ENCODE measurements around the gene TNC.

TNC gene

DNA sequence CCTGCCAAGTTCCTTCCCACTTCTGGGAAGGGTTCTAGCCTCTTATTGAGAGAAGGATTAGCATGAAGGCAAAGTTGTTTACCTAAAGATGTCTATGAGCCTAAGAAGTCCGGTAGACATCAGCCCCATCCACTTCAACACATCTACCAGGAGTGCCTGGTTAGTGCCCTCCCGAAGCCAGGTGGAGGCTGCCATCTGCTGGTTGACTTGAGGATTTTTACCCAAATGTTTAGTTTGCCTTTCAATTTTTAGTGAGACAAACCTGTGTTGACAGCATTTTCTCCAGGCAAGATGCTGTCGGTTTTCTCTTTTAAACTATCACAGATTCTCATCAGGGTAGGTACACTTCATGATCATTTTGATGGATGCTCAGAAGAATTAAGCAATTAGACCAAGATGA is 104.0 kb downstream of the TNC start:
- TF ChIP-seq, protein P1, sequence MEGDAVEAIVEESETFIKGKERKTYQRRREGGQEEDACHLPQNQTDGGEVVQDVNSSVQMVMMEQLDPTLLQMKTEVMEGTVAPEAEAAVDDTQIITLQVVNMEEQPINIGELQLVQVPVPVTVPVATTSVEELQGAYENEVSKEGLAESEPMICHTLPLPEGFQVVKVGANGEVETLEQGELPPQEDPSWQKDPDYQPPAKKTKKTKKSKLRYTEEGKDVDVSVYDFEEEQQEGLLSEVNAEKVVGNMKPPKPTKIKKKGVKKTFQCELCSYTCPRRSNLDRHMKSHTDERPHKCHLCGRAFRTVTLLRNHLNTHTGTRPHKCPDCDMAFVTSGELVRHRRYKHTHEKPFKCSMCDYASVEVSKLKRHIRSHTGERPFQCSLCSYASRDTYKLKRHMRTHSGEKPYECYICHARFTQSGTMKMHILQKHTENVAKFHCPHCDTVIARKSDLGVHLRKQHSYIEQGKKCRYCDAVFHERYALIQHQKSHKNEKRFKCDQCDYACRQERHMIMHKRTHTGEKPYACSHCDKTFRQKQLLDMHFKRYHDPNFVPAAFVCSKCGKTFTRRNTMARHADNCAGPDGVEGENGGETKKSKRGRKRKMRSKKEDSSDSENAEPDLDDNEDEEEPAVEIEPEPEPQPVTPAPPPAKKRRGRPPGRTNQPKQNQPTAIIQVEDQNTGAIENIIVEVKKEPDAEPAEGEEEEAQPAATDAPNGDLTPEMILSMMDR (IDR thresholded peaks at IDR 0.05; ENCODE audit: low read depth, low read length) = peak; percentile 70
- peak; percentile 66 for DNase-seq (ENCODE audit: extremely low read depth, low read depth)

DNA sequence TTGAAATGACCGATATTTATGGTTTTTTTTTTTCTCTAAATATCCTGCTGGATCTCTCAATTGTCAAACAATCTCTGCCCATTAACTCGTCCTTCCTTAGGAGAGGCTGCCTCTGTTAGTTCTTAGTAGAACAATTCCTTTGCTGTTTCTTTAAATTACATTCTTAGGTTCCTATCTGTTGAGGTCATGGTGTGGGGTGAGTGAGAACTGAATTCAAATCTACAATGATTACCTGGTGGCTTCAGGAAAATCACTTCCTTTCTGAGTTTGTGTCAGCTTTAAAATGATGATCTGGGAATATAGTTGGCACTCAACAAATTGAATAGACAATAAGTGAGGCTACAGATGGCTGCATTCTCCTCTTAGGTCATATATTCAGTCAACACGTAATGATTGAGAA is 105.5 kb downstream of the TNC start:
- DNase-seq (ENCODE audit: extremely low read depth, low read depth) = no peak
- TF ChIP-seq, protein P1 (IDR thresholded peaks at IDR 0.05; ENCODE audit: low read depth, low read length) = no peak

DNA sequence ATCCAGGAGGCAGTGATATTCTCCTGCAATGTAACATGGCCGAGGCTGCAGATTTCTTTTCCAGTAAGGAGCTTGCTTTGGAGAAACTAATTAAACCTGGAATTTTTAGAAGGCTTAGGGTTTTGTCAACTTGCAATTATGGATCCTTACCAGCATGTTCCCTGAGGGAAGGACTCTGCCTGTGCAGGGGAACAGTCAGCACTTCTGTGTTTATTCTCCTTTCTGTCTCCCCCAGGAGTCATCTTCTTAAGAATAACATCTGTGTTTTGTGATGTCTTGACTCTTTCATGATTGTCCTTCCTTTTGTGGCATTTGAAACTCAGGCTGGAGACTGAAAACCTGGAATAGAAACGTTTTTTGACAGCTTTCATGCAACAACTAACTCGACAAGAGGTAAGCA is 107.1 kb downstream of the TNC start:
- DNase-seq (ENCODE audit: extremely low read depth, low read depth) = no peak
- TF ChIP-seq, protein P1 (IDR thresholded peaks at IDR 0.05; ENCODE audit: low read depth, low read length) = no peak

DNA sequence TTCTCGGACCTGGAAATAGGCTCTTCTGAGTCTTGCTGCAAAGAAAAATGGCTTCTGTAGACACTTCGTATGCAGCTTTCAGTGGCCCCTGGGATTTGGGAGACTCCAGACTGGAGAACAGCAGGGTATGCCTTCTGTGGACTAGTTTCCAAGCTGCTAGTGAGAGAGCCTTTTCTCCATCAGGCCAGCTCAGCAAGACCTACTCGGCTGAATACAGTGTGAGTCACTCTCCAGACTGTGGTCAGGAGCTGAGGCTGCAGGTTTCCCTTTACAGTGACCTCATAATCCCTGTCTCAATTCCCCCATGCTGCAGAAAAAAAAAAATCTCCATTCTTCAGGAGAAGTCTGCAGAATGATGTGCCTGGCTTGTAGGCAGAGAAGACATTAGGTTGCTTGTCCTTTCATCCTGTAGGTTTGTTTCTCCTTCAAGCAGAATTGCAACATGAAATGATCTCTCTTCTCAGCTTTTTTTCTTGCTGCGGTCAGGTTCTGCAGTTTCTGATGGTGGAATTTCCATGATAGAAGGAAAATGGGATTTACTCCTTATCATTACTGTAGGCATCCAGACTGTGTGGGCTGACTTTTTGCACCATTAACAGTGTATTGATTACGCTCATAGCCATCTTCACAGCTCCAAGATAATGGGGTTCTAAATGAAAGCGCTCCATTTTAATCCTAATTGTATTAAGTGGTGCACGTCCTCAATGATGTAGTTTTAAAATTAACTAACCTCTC is 109.3 kb downstream of the TNC start:
- peak; percentile 50 for DNase-seq (ENCODE audit: extremely low read depth, low read depth)

DNA sequence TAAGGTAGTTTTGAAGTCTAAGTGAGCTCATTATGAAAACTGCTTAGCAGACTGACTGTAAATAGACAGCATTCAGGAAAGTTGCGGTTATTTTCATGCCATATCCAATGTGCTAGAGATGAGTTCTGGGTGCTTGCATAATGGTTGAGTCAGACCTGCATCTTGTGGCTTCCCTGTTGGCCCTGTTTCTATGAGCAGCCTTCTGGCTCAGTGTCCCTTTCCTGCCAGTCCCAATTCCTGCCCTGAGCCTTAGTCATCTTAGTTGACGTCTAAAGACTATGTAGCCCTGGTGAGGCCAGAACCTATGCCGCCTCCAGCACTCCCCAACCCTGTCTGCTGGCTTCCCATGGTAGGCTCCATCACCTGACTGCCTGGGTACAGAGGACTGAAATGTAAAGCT is 111.3 kb downstream of the TNC start:
- peak; percentile 77 for DNase-seq (ENCODE audit: extremely low read depth, low read depth)
- TF ChIP-seq, protein P1 (IDR thresholded peaks at IDR 0.05; ENCODE audit: low read depth, low read length) = no peak

More for the DNA sequence above, 109.3 kb downstream of the TNC start:
- TF ChIP-seq, protein P1 (IDR thresholded peaks at IDR 0.05; ENCODE audit: low read depth, low read length) = no peak

DNA sequence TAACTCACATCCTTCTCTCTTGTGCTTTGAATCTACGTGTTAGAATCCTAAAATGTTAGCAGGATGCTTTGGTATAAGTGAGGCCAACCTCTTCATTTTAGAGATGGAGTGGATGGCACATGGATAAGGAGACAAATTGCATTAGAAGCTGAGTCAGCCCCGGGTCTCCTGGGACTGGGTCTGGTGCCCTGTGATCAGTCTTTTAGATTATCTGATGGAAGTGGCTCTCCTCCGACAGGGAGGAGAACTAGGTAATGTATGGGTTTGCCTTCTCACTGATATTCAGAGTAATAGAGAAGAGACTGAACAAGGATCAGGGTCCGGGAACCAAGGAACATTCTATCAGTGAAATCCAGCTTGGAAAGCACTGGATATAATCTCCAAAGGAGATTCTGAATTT is 112.6 kb downstream of the TNC start:
- no peak for DNase-seq (ENCODE audit: extremely low read depth, low read depth)
- TF ChIP-seq, protein P1 (IDR thresholded peaks at IDR 0.05; ENCODE audit: low read depth, low read length) = no peak

DNA sequence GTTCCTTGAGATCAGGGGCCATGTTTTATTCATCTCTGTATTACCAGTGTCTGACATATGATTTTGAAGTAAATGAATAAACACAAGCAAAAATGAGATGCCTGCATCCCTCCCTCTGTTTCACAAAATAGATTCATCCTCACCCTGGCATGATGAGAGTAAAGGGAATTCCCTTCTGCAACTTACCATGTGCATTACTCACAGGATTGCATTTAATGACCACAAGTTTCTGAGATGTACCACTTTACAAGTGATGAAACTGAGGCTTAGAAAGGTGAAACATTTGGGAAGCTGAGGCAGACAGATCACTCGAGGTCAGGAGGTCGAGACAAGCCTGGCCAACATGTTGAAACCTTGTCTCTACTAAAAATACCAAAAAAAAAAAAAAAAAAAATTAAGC is 113.4 kb downstream of the TNC start:
- no peak for DNase-seq (ENCODE audit: extremely low read depth, low read depth)
- TF ChIP-seq, protein P1 (IDR thresholded peaks at IDR 0.05; ENCODE audit: low read depth, low read length) = no peak

Data from AG09319 (cell line).